ENCODE measurements around the gene LST1. TPM values are rescaled to one million over a fixed set of nuclear protein-coding genes. Genes with fewer than 3 reads are reported as not detected.
A peak's percentile ranks its signal among the peaks of the same experiment; 100 is the strongest.

LST1 gene
- total RNA-seq, 2 donors from 2014 or later: 2.8 to 8.5 TPM

GRCh38 chr6:31621991-31622390, 35.9 kb downstream of the LST1 start:
- H3K27me3 ChIP-seq: no peaks in the 10 kb centered on the region
- peak overlapping the region; percentile 93 to 99 for H3K27ac ChIP-seq
- TF ChIP-seq CTCF (IDR thresholded peaks at IDR 0.05): no peak
- H3K36me3 ChIP-seq: peaks cover 38% of the 10 kb centered on the region
- H3K4me3 ChIP-seq: peak overlapping the region in 1 of 2 donors; percentile 81
- H3K4me1 ChIP-seq: peaks cover 0 to 18% of the 10 kb centered on the region in 2 donors
- H3K9me3 ChIP-seq: no peaks in the 10 kb centered on the region
- no peak for DNase-seq (ENCODE audit: low spot score)

- H3K4me1 ChIP-seq: peaks cover 0 to 18% of the 10 kb centered on the region in 2 donors
- H3K27ac ChIP-seq: no peak overlapping the region
- no peaks in the 10 kb centered on the region for H3K9me3 ChIP-seq
- no peak for DNase-seq (ENCODE audit: low spot score)
- H3K27me3 ChIP-seq: no peaks in the 10 kb centered on the region
- no peak for TF ChIP-seq CTCF (IDR thresholded peaks at IDR 0.05)
- peaks cover 45% of the 10 kb centered on the region for H3K36me3 ChIP-seq
- no peak overlapping the region for H3K4me3 ChIP-seq
Measured at GRCh38 chr6:31622684-31623091, 36.6 kb downstream of the LST1 start.

- TF ChIP-seq CTCF (IDR thresholded peaks at IDR 0.05): no peak
- H3K9me3 ChIP-seq: no peaks in the 10 kb centered on the region
- peaks cover 59% of the 10 kb centered on the region for H3K36me3 ChIP-seq
- no peak overlapping the region for H3K27ac ChIP-seq
- H3K4me1 ChIP-seq: peaks cover 0 to 18% of the 10 kb centered on the region in 2 donors
- DNase-seq (ENCODE audit: low spot score): no peak
- no peaks in the 10 kb centered on the region for H3K27me3 ChIP-seq
- H3K4me3 ChIP-seq: no peak overlapping the region
Measured at GRCh38 chr6:31624070-31624469, 38.0 kb downstream of the LST1 start.

DNA sequence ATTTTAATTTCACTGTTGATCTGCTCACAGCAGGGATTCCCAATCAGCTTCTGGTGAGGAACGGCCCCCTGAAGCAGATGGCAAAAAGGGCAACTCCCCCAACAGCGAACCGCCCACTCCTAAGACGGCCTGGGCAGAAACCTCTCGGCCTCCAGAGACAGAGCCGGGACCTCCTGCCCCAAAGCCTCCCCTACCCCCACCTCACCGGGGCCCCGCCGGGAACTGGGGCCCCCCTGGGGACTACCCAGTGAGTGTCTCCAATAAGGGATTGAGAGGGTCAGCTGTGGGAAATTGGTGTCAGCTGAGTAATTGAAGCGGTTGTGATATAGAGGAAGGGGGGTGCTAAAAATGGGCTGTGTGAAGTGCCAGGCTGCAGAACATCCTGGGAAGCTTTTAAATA, 40.9 kb downstream of the LST1 start:
- H3K36me3 ChIP-seq: peaks cover 88% of the 10 kb centered on the region

GRCh38 chr6:31627690-31628287, 41.7 kb downstream of the LST1 start:
- no peak for TF ChIP-seq CTCF (IDR thresholded peaks at IDR 0.05)

More for the DNA sequence above, 40.9 kb downstream of the LST1 start:
- no peak for TF ChIP-seq CTCF (IDR thresholded peaks at IDR 0.05)
- Histone ChIP-seq H3K4me3 (no peak overlapping the region), H3K4me1 (peaks cover 0 to 10% of the 10 kb centered on the region in 2 donors), H3K27ac (no peak overlapping the region), H3K27me3 (no peaks in the 10 kb centered on the region), H3K9me3 (no peaks in the 10 kb centered on the region)
- DNase-seq (ENCODE audit: low spot score): no peak

GRCh38 chr6:31629014-31629413, 42.9 kb downstream of the LST1 start:
- TF ChIP-seq CTCF (IDR thresholded peaks at IDR 0.05): no peak
- DNase-seq (ENCODE audit: low spot score): no peak
- Histone ChIP-seq H3K4me1 (no peaks in the 10 kb centered on the region), H3K27me3 (no peaks in the 10 kb centered on the region), H3K36me3 (peaks cover 100% of the 10 kb centered on the region), H3K27ac (no peak overlapping the region), H3K4me3 (no peak overlapping the region), H3K9me3 (no peaks in the 10 kb centered on the region)

More at GRCh38 chr6:31627690-31628287, 41.7 kb downstream of the LST1 start:
- Histone ChIP-seq H3K36me3 (peaks cover 96% of the 10 kb centered on the region), H3K27me3 (no peaks in the 10 kb centered on the region), H3K9me3 (no peaks in the 10 kb centered on the region), H3K27ac (no peak overlapping the region), H3K4me3 (no peak overlapping the region), H3K4me1 (peaks cover 0 to 1% of the 10 kb centered on the region in 2 donors)
- no peak for DNase-seq (ENCODE audit: low spot score)

Measured in right atrium auricular region (tissue), 2 donors.